ENCODE data around the gene FOXO3. TPM values are rescaled to one million over a fixed set of nuclear protein-coding genes. Genes with fewer than 3 reads are reported as not detected.

FOXO3 gene
- total and polyA plus RNA-seq, 2 donors from 2014 or later: 9.4 to 76.1 TPM

GRCh38 chr6:108727966-108728730, 167.4 kb downstream of the FOXO3 start:
- Histone ChIP-seq H3K4me1 (ENCODE audit: control insufficient read depth in 2 of 3, insufficient read depth in 2 of 3, low read depth in 1 of 3, low read length in 3 of 3) (peaks cover 0 to 2% (median 2%) of the 10 kb centered on the region in 3 donors), H3K9ac (ENCODE audit: low read length in 3 of 3) (no peak overlapping the region), H3K9me3 (ENCODE audit: control insufficient read depth in 2 of 3, insufficient read depth in 1 of 3, low read length in 3 of 3) (no peaks in the 10 kb centered on the region), H3K36me3 (ENCODE audit: control insufficient read depth in 2 of 3, insufficient read depth in 3 of 3, low read length in 3 of 3) (no peaks in the 10 kb centered on the region), H3K27me3 (ENCODE audit: control insufficient read depth, insufficient read depth, low read length) (no peaks in the 10 kb centered on the region), H3K27ac (ENCODE audit: low read depth in 2 of 2, low read length in 2 of 2) (no peak overlapping the region), H3K4me3 (ENCODE audit: low read length in 3 of 3) (no peak overlapping the region)
- intact Hi-C loops (cut with DNase I): no loop called here
- TF ChIP-seq CTCF (IDR thresholded peaks at IDR 0.05; ENCODE audit: borderline replicate concordance, extremely low read depth, insufficient read depth): no peak
- FAIRE-seq: no peak
- no peak for DNase-seq

GRCh38 chr6:108728826-108729225, 168.1 kb downstream of the FOXO3 start:
- H3K27me3 ChIP-seq (ENCODE audit: control insufficient read depth, insufficient read depth, low read length): no peaks in the 10 kb centered on the region
- H3K4me1 ChIP-seq (ENCODE audit: control insufficient read depth in 2 of 3, insufficient read depth in 2 of 3, low read depth in 1 of 3, low read length in 3 of 3): peaks cover 0 to 2% (median 2%) of the 10 kb centered on the region in 3 donors
- no peaks in the 10 kb centered on the region for H3K36me3 ChIP-seq (ENCODE audit: control insufficient read depth in 2 of 3, insufficient read depth in 3 of 3, low read length in 3 of 3)
- no peak overlapping the region for H3K9ac ChIP-seq (ENCODE audit: low read length in 3 of 3)
- H3K4me3 ChIP-seq (ENCODE audit: low read length in 3 of 3): no peak overlapping the region
- DNase-seq (no peak), FAIRE-seq (no peak)
- TF ChIP-seq CTCF (IDR thresholded peaks at IDR 0.05; ENCODE audit: borderline replicate concordance, extremely low read depth, insufficient read depth): no peak
- H3K27ac ChIP-seq (ENCODE audit: low read depth in 2 of 2, low read length in 2 of 2): no peak overlapping the region
- H3K9me3 ChIP-seq (ENCODE audit: control insufficient read depth in 2 of 3, insufficient read depth in 1 of 3, low read length in 3 of 3): no peaks in the 10 kb centered on the region
- intact Hi-C loops (cut with DNase I): no loop called here

- no peaks in the 10 kb centered on the region for H3K36me3 ChIP-seq (ENCODE audit: control insufficient read depth in 2 of 3, insufficient read depth in 3 of 3, low read length in 3 of 3)
- H3K27ac ChIP-seq (ENCODE audit: low read depth in 2 of 2, low read length in 2 of 2): no peak overlapping the region
- peaks cover 0 to 2% (median 2%) of the 10 kb centered on the region in 3 donors for H3K4me1 ChIP-seq (ENCODE audit: control insufficient read depth in 2 of 3, insufficient read depth in 2 of 3, low read depth in 1 of 3, low read length in 3 of 3)
- H3K9ac ChIP-seq (ENCODE audit: low read length in 3 of 3): no peak overlapping the region
- DNase-seq: no peak
- no peak for FAIRE-seq
- intact Hi-C loops (cut with DNase I): no loop called here
- H3K9me3 ChIP-seq (ENCODE audit: control insufficient read depth in 2 of 3, insufficient read depth in 1 of 3, low read length in 3 of 3): no peaks in the 10 kb centered on the region
- no peaks in the 10 kb centered on the region for H3K27me3 ChIP-seq (ENCODE audit: control insufficient read depth, insufficient read depth, low read length)
- TF ChIP-seq CTCF (IDR thresholded peaks at IDR 0.05; ENCODE audit: borderline replicate concordance, extremely low read depth, insufficient read depth): no peak
- peak overlapping the region in 2 of 3 donors; percentile 30 to 40 for H3K4me3 ChIP-seq (ENCODE audit: low read length in 3 of 3)
Observed at GRCh38 chr6:108730635-108731515, 170.2 kb downstream of the FOXO3 start.
